ENCODE data around the gene WFDC1.
"Not testable (repeated sequence)": the region's sequence is repeated elsewhere in the genome, so short reads cannot be mapped to it uniquely, and the experiment has no call there.

The WFDC1 gene

GRCh38 chr16:84330685-84331050 is 36.0 kb downstream of the WFDC1 start:
- DNase-seq: no peak

- no peak for DNase-seq
These were observed 37.5 kb downstream of the WFDC1 start for GRCh38 chr16:84331998-84332780.

- no peak for DNase-seq
These were observed 38.5 kb downstream of the WFDC1 start for GRCh38 chr16:84332975-84333684.

- DNase-seq: no peak
These were observed 39.4 kb downstream of the WFDC1 start for GRCh38 chr16:84334058-84334457.

GRCh38 chr16:84334482-84334881 is 39.8 kb downstream of the WFDC1 start:
- no peak for DNase-seq

- DNase-seq: not testable (repeated sequence)
These were observed 42.6 kb downstream of the WFDC1 start for GRCh38 chr16:84337236-84337635.

GRCh38 chr16:84339311-84339710 is 44.6 kb downstream of the WFDC1 start:
- peak; percentile 56 for DNase-seq

GRCh38 chr16:84339766-84340165 is 45.1 kb downstream of the WFDC1 start:
- no peak for DNase-seq

- no peak for DNase-seq
These were observed 45.8 kb downstream of the WFDC1 start for GRCh38 chr16:84340325-84341040.

- no peak for DNase-seq
These were observed 47.0 kb downstream of the WFDC1 start for GRCh38 chr16:84341528-84342295.

- DNase-seq: not testable (repeated sequence)
These were observed 49.1 kb downstream of the WFDC1 start for GRCh38 chr16:84343800-84344199.

- no peak for DNase-seq
These were observed 50.1 kb downstream of the WFDC1 start for GRCh38 chr16:84344781-84345180.

- no peak for DNase-seq
These were observed 52.5 kb downstream of the WFDC1 start for GRCh38 chr16:84347161-84347560.

- DNase-seq: no peak
These were observed 53.8 kb downstream of the WFDC1 start for GRCh38 chr16:84348386-84348888.

GRCh38 chr16:84349862-84350684 is 55.4 kb downstream of the WFDC1 start:
- DNase-seq: no peak

- no peak for DNase-seq
These were observed 56.2 kb downstream of the WFDC1 start for GRCh38 chr16:84350685-84351400.

GRCh38 chr16:84351630-84352029 is 57.0 kb downstream of the WFDC1 start:
- no peak for DNase-seq

- no peak for DNase-seq
These were observed 59.6 kb downstream of the WFDC1 start for GRCh38 chr16:84354306-84354705.

- DNase-seq: no peak
These were observed 60.5 kb downstream of the WFDC1 start for GRCh38 chr16:84355149-84355548.

GRCh38 chr16:84356176-84356575 is 61.5 kb downstream of the WFDC1 start:
- DNase-seq: no peak

- DNase-seq: no peak
These were observed 62.0 kb downstream of the WFDC1 start for GRCh38 chr16:84356591-84357116.
